Stimulated activated CD4-positive, alpha-beta T cell treated with anti-CD3 and anti-CD28 coated beads, Interleukin-15, amount 100 ng/mL, for 24 hours (primary cell): Measurements from ENCODE around the gene CDKN1A.
A peak's percentile ranks its signal among the peaks of the same experiment; 100 is the strongest.

ENCODE experiments used
- DNase-seq: peaks from one replicate; pipeline ENCODE4 v3.0.0-alpha.2; 2020

CDKN1A gene

GRCh38 chr6:36679043-36679833 is 724 bp downstream of the CDKN1A start:
- DNase-seq: peak; percentile 44

- DNase-seq: peak; percentile 73
Measured at GRCh38 chr6:36682328-36683144, 4.0 kb downstream of the CDKN1A start.

- DNase-seq: no peak
Measured at GRCh38 chr6:36683145-36683655, 4.7 kb downstream of the CDKN1A start.

- DNase-seq: no peak
Measured at GRCh38 chr6:36683656-36684446, 5.3 kb downstream of the CDKN1A start.

GRCh38 chr6:36684447-36684812 is 5.9 kb downstream of the CDKN1A start:
- no peak for DNase-seq

GRCh38 chr6:36685166-36685924 is 6.8 kb downstream of the CDKN1A start:
- DNase-seq: no peak

GRCh38 chr6:36685926-36686667 is 7.6 kb downstream of the CDKN1A start:
- no peak for DNase-seq

GRCh38 chr6:36686668-36687513 is 8.4 kb downstream of the CDKN1A start:
- no peak for DNase-seq

- no peak for DNase-seq
Measured at GRCh38 chr6:36688063-36688738, 9.7 kb downstream of the CDKN1A start.

- DNase-seq: no peak
Measured at GRCh38 chr6:36688739-36689075, 10.2 kb downstream of the CDKN1A start.

- no peak for DNase-seq
Measured at GRCh38 chr6:36691011-36691410, 12.5 kb downstream of the CDKN1A start.

GRCh38 chr6:36691612-36692011 is 13.1 kb downstream of the CDKN1A start:
- DNase-seq: no peak

GRCh38 chr6:36692220-36692619 is 13.7 kb downstream of the CDKN1A start:
- peak; percentile 42 for DNase-seq

GRCh38 chr6:36692861-36693702 is 14.6 kb downstream of the CDKN1A start:
- no peak for DNase-seq

GRCh38 chr6:36694616-36695015 is 16.1 kb downstream of the CDKN1A start:
- no peak for DNase-seq

GRCh38 chr6:36695414-36695813 is 16.9 kb downstream of the CDKN1A start:
- DNase-seq: no peak

GRCh38 chr6:36697481-36697903 is 19.0 kb downstream of the CDKN1A start, which contains the start of gene RAB44:
Gene RAB44, plus strand, starts transcription at chr6:36697826. Its CDS starts 6,410 bp downstream, at chr6:36704236.
- DNase-seq: no peak

GRCh38 chr6:36698196-36698595 is 19.7 kb downstream of the CDKN1A start:
- no peak for DNase-seq

GRCh38 chr6:36698871-36699271 is 20.4 kb downstream of the CDKN1A start:
- DNase-seq: no peak
